GM18499 (cell line): ENCODE results near the gene MCC.

Source experiments
- ATAC-seq: cut with Tn5 transposase; IDR thresholded peaks from one replicate; pipeline ENCODE4 v1.9.1; 2021; ENCODE audit warnings: moderate number of reproducible peaks; ENCODE audit not compliant: insufficient read depth, unreplicated experiment

MCC gene

DNA sequence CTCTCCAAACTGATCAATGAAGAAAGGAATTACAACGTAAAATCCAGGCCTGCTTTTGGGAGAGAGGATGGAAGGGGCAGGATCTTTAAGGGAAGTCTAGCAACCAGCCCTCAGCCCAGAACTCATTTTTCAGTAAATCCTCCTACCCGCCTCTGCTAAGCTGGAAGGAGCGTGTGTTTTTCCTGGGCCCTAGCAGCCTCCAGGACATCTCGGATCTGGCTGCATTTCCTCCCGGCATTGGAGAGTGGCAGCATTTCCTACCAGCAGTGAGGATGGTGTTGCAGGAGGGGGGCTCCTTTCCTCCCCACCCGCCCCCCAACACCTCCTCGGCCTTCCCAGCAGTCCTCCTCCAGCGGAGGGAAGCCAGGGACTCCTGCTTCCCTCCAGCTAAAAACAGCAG lies 457.1 kb downstream of the MCC start:
- no peak for ATAC-seq

DNA sequence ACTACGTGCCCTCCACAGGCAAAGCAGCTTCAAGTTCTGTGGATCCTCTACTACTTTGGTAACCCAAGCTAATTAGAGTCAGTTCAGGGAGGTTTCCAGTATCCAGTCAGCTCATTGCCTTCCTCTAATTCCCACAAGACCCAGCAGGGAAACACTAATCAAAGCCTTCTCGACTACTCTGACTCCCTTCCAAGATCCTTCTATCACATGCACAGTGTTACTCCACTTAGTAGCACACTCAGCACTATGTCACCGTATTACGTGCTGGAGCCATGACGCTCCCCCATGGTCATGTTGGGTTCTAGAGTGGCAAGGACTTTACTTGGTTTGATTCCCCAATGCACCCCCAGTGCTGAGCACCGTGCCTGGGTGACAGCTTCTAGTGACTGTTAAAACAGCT lies 458.6 kb downstream of the MCC start:
- no peak for ATAC-seq

DNA sequence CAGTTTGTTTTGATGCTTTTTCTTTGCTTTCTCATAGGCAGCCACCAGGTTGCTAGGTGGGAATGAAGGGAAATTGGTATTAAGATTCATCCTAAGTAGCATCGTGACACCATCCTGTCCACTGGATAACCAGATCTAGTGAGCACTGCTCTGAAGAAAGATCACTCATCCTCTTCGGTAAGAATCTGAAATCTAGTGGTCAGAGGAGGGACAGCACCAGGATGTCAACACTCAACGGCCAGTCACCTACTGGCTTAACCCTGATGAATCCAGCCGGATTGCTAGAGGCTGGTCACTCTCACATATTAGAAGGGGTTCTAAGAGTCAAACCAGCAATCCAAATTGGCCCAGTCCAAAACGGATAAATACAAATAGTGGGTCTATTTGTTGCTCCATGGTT lies 460.8 kb downstream of the MCC start:
- no peak for ATAC-seq

DNA sequence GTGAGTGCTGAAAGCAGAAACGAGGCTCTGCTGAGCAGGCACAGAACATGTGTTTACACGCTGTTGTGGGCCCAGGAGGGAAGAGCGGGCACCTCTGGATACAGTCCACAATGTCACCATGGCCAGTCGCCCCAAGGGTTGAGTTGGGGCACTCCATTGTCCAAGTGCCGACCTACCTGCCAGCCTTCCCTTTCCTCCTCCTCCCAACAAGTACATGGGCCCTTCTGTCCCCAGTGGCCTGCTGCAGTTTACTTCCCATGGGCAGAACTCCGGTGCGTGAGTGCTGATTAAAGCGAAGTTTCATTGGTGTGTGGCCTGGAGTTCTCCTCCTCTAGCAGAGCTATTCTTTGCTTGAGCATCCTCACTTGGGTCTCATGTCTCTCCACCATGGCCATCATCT lies 461.2 kb downstream of the MCC start:
- ATAC-seq: no peak

DNA sequence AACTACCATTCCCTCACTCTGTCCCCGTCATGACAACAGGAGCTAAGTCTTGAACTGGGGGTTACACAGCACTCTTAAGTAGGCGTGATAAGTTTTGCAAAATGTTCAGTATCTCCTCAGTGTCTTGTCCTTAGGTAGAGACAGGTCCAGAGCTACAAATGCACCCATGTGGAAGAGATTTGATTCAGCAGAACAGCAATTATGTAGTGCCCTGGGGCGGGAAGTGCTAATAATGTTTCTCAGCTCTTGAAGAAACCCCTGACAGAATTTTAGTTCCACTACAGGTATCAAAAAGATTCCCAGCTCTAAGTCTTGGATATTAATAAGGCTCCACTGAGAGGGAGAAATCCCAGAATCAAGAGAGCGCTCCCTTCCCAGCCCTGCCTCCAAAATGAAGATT lies 462.0 kb downstream of the MCC start:
- ATAC-seq: no peak

DNA sequence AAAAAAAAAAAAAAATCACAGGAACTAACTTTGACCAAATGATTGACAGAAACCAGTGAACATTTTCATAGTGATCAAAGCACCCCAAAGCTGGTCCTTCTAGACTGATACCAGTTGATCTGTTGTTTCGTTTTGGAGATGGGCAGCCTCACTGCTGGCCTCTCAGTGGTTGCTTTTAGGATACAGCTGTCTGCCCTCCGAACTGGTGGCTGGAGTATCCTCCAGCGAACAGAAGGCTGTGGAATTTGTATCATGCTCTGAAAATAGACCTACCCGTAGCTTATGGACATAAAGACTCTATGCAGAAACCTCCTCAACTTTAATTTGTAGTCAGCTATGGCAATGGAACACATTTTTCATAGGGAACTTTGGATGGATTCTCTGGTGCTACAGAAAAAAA lies 462.7 kb downstream of the MCC start:
- ATAC-seq: no peak

DNA sequence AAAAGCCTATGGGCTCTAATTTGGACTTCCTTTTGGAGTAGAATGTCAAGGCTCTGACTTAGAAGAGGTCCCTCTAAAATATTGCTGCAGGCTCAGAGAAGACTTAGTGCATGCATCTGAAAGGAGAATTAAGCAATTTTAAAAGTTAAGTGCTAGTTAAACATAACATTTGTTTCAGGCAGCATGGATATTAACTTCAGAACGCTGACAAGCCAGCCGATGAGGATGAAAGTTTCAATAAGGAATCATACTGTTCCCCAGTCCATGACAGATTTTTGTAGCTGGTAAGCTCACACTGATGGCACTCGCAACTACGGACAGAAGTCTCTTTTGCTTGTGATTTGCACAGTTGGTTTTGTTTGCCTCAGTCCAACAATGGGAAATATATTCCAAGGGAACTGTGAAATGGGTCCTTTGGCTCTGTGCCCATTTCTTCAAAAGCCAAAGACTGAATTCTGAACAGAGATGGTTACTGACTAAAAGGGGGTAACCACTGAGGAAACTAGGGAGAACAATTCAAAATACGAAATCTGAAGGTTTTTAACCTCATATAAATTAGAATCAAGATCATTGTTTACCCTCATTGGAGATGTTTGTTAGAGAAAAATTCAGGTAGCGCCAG lies 464.1 kb downstream of the MCC start:
- ATAC-seq: no peak

DNA sequence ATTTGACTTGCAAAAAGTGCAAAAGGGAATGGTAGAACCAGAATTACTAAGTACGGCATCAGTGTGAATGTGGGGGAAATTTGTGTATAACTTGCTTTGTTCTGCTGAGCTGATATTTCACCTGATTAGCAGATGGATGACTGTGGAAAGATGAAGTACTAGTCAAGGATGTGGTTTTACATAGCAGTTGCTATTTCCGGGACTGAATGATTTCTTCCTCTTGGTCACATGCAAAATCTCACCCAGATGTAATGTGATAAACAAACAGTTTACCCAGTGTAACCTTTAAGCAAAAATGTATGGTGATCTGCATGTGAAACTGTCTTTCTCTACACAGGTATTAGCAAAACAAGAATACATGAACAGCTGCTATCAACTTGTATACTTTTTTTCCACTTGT lies 465.6 kb downstream of the MCC start:
- peak; percentile 87 for ATAC-seq

DNA sequence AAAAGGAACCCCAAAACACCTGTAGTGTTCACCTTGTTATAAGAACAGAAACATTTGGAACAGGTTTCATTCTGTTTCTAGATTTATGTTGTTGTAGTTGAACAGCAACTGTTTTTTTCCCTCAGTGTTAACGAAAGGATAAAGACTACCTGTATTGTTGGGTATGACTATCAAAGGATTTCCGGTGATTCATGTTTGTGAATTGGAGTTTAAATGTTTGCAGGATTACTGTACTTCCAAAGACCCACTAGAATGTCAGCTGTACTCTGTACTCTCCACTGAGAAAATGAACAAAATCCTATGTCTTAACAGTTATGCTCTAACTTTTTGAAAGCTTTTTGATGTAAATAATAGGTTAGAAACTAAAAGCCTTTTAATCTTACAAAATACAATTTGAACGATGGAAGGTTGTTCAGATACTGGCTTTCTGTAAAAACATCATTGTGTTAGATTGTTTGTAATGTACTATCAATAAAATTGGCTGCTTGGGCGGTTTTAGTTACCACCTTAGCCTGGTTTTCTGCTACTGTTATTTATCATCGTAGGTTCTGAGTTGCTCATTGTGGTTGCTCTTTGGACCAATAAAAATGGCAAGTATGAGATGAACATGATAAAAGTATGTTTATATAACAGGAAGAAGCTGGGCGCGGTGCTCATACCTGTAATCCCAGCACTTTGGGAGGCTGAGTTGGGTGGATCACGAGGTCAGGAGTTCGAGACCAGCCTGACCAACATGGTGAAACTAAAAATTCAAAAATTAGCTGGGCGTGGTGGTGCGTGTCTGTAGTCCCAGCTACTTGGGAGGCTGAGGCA lies 467.6 kb downstream of the MCC start:
- ATAC-seq: no peak

DNA sequence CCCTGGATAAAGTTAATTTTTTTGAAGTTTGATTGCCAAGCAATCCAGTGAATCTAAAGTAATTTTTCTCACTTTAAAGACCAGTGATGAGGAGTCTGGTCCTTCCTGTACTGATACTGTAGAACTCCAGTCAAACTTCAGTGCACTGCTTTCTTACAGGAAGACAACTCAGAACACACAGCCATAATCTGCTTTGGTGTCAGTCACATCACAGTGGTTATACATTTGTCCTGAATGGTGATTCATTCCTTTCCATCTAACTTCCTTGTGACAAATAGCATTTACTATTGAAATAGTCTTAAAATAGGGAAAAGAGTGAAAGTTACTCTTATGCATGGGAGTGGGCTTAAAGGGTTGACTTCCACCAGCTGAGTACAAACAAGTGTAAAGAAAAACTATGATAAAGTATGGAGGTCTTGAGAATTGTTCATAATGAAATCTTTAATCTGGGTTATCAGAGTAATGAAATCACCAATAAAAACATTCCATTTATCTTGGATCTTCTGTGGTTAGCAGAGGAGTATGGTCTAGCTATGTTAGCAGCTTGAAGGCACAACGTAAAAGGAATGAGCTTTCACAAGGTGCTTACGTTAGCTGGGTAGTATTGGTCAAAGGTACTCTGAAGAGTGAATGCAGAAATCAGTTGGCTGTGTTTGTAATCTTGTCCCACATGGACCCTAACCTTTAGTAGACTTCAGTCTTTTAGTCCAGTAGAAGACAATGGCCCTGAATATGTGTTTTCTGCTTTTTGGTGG lies 470.2 kb downstream of the MCC start:
- ATAC-seq: no peak

DNA sequence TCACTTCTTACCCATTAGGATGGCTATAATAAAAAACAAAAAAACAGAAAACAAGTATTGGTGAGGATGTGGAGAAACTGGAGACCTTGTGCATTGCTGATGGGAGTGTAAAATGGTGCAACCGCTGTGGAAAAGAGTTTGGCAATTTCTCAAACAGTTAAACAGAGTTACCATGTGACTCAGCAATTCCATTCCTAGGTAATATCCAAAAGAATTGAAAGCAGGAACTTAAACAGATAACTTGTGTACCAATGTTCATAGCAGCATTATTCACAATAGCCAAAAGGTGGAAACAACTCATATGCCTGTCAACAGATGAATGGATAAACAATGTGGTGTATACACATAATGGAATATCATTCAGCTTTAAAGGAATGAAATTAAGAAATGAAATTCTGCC lies 482.8 kb downstream of the MCC start:
- no peak for ATAC-seq

DNA sequence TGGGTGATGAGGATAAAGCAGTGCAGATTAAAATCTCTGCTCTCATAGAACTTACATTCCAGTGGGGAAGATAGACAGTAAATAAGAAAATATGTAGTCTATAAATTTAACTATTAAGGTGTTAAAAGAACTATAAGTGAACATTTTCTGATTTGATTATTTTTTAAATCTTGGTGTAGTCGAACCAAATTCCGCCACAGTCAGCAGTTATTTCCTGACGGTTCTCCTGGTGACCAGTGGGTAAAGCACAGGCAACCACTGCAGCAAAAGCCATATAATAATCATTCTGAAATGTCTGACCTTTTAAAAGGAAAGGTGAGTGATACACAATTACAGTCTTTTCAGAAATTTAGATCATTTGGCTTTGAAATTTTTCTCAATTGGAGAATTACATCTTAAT lies 484.5 kb downstream of the MCC start:
- no peak for ATAC-seq

DNA sequence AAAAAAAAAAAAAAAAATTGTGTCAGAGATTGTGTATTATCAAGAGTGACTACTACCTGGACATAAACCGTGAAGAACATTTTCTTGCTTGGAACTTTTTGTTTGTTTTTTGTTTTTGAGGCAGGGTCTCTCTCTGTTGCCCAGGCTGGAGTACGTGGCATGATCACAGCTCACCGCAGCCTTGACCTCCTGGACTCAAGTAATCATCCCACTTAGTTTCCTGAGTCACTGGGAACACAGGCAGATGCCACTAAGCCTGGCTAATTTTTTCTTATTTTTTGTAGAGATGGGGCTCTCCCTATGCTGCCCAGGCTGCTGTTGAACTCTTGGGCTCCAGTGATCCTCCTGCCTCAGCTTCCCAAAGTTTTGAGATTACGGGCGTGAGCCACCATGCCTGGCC lies 485.8 kb downstream of the MCC start:
- no peak for ATAC-seq

DNA sequence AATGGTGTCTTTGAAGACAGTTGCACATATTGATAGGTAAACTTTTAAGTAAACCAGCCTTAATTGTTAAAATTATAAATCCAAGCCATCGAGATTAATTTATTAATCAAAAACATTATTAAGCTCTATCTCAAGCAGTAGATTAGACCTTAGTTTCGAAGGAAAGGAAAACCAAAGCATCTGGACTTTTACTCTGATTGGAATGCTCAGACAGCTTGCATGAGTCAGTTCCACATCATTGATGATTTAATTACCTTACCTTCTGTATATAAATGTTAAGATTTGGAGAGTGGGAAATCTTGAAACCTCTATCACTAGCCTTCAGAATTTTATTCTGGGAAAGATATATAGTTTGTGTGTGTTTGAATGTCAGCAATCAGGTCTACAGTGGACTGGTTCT lies 487.8 kb downstream of the MCC start:
- no peak for ATAC-seq

DNA sequence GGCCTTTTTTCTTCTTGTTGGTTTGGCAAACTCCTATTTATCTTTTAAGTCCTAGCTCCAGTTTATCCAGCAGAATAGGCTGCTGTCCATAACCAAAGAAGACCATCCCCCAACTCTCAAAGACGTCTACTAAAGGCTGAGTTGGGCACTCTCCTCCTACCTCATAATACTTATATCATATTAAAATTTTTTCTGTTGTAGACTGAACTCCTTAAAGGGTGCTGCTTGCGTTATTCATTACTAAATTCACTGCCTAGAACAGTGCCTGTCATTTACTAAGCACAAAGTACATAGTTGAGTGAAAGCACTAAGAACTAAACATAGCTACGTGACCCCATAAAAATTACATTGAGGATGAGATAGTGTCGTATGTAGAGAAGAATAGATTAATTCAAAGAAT lies 490.0 kb downstream of the MCC start:
- no peak for ATAC-seq

DNA sequence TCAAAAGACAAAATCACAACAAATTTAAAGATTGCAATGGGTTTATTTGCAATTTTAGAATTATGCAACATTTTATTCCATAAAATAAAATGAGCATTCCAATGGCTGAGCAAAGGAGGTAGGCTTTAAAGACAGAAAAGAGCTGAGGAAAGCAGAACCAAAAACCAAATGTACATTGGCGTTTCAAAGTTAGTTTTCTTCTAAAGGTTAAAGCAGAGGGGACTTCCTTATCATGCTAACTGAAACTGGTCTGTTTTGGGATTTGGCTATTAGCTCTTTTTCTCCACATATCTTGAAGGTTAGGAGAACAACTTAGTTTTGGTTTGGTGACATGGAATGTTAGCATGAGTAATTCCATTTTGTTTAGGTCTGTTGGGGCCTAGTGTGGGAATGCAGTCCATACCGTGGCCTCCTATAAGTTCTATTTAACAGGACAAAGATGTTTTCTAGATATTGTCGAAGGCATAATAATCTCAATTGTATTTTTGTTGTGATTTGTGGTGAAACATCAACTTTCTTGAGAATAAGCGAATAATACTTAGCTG lies 491.4 kb downstream of the MCC start:
- ATAC-seq: no peak

DNA sequence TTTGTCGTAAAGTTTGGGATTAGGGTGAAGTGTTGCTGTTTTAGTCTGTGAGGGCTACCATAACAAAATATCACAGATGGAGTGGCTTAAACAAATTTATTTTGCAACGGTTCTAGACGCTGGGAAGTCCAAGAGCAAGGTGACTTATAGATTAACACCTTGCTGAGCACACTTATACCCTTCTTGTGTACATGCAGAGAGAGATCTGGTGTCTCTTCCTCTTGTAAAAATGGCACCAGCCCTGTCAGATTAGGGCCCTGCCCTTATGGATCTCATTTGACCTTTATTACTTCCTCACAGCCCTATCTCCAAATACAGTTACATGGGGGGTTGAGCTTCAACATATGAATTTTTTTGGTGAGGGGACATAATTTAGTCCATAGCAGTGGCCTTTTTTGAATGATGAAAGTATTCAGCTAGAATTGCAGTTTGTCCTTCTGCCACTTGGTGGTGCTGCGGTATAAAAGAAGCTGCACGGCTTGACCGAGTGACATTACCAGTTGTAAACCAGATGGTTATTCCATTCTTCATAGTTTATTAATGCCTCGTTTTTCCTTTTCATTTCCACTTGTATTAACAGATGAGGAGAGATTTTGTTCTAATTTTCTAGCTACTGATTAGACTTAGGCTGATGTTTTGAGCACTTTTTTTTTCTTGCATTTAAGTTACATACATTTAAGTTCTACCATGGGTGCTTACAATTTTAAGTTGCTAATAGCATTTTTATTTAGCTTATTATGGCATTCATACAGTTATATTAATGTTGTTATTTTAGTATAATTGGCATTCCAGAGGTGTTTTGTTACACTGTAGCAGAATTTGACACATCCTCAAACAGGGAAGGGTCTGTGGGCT lies 492.3 kb downstream of the MCC start:
- ATAC-seq: peak; percentile 74

DNA sequence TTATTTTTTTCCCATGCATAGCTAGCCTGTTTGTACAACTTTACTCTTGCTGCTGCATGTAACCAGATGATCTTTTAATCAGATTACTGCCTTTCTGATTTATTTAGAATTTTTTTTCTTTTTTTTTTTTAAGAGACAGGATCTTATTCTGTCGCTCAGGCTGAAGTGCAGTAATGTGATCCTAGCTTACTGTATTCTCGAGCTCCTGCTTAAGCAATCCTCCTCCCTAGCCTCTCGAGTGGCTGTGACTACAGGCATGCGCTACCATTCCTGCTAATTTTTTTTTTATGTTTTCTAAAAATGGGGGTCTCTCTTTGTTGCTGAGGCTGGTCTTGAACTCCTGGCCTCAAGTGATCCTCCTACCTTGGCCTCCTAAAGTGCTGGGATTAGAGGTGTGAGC lies 502.0 kb downstream of the MCC start:
- ATAC-seq: no peak

DNA sequence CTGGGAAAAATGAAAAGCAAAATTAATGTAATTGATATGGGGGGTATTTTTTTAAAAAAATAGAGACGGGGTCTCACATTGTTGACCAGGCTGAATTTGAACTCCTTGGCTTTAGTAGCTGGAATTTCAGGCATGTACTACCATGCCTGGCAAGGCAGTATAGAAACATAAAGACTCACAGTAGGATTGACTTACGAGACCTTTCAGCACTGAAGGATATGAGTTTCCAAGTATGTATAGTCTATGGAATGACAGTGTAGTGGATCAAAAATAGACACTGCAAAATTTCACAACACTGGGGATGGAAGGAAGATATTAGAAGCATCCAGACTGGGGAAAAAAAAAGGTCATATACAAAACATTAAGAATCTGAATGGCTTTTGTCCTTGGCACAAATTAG lies 504.9 kb downstream of the MCC start:
- no peak for ATAC-seq

DNA sequence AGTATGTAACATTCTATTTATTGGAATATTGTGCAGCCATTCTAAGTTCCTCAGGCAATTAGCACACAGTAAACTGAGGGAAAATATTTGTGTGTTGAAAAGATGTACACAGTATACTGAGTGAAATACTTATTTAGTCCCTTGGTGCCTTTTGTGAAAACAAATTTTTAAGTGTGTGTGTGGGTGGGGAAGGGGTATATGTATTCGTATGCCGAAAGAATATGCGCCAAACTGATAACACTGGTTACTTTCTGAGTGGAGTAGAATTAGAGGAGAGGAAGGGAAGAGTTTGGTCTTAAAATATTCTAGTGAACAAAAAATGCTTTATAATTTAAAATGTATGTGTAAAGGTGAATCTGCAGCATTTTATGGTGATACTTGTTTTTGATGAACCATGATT lies 508.5 kb downstream of the MCC start:
- no peak for ATAC-seq
